ENCODE results near the gene NME4. TPM values are rescaled to one million over a fixed set of nuclear protein-coding genes. Genes with fewer than 3 reads are reported as not detected.
"Not testable (repeated sequence)": the region's sequence is repeated elsewhere in the genome, so short reads cannot be mapped to it uniquely, and the experiment has no call there.

The NME4 gene
- total and polyA plus RNA-seq, 2 donors (not counting 1 experiment from before 2014, with no cell fraction given): 71.7 to 121 TPM

DNA sequence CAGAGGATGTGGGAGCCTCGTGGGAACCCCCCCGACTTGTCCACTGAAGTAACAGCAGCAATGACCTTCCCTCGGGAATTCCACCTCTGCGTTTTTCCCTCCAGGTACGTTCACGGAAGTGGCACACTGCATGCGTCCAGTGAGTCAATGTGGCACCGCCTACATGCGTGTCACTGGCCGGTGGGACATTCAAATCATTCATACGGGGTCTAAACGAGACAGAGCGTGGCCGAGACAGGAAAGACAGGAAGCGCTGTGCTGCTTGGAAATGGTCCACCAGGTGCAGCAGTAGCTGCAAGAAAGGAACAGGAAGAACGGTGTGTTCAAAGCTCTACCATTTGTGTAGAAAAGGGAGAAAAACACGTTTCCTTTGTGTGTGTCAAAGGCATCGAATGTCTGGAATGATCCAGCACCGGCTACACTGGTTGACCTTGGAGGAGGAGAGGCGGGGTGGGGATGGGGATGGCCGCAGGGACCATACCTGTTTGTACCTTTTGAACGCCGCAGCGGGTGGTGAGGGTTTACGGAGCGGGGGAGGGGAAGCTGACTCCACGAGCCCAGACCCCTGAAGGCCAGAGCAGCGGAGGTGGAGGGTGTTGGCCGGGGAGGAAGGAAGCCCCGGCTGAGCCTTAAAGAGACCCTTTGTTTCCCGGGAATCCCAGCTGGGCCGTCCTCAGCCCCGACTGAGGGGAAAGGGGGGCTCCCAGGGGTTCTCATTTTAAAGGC, 13.5 kb upstream of the NME4 start:
- H3K4me2 ChIP-seq (ENCODE audit: extremely low read depth, insufficient read depth, low read length): no peak overlapping the region
- no peaks in the 10 kb centered on the region for H3K4me1 ChIP-seq (ENCODE audit: control insufficient read depth, extremely low read depth, insufficient read depth, low read length)
- no peaks in the 10 kb centered on the region for H3K36me3 ChIP-seq (ENCODE audit: control insufficient read depth, insufficient read depth, low read length)
- no peak overlapping the region for H3K9ac ChIP-seq (ENCODE audit: insufficient read depth, low read length)
- DNase-seq (ENCODE audit: low read depth in 2 of 2): no peak
- peaks cover 14% of the 10 kb centered on the region for H3K79me2 ChIP-seq (ENCODE audit: control insufficient read depth, insufficient read depth, low read length)
- peak overlapping the region in 1 of 4 experiments; percentile 81 for H3K4me3 ChIP-seq (replicated peaks in 1 of 4; ENCODE audit: control extremely low read depth in 1 of 4, insufficient read depth in 1 of 4, low read depth in 3 of 4, low read length in 4 of 4)
- no peaks in the 10 kb centered on the region for H3K9me3 ChIP-seq (ENCODE audit: control insufficient read depth, insufficient read depth, low read depth, low read length)
- H3K27me3 ChIP-seq (ENCODE audit: control insufficient read depth, insufficient read depth, low read length): no peaks in the 10 kb centered on the region
- no peaks in the 10 kb centered on the region for H4K20me1 ChIP-seq (ENCODE audit: control insufficient read depth, extremely low read depth, insufficient read depth, low read length)
- TF ChIP-seq EZH2 (IDR thresholded peaks at IDR 0.05; ENCODE audit: low read length, missing control alignments): no peak
- TF ChIP-seq, protein P1, sequence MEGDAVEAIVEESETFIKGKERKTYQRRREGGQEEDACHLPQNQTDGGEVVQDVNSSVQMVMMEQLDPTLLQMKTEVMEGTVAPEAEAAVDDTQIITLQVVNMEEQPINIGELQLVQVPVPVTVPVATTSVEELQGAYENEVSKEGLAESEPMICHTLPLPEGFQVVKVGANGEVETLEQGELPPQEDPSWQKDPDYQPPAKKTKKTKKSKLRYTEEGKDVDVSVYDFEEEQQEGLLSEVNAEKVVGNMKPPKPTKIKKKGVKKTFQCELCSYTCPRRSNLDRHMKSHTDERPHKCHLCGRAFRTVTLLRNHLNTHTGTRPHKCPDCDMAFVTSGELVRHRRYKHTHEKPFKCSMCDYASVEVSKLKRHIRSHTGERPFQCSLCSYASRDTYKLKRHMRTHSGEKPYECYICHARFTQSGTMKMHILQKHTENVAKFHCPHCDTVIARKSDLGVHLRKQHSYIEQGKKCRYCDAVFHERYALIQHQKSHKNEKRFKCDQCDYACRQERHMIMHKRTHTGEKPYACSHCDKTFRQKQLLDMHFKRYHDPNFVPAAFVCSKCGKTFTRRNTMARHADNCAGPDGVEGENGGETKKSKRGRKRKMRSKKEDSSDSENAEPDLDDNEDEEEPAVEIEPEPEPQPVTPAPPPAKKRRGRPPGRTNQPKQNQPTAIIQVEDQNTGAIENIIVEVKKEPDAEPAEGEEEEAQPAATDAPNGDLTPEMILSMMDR (conservative IDR thresholded peaks at IDR 0.05 in 1 of 2, IDR thresholded peaks at IDR 0.05 in 1 of 2; ENCODE audit: low read depth in 1 of 2, low read length in 2 of 2): no peak
- H3K27ac ChIP-seq (ENCODE audit: insufficient read depth, low read length): no peak overlapping the region
- H2AFZ ChIP-seq (ENCODE audit: low read length): no peak overlapping the region

DNA sequence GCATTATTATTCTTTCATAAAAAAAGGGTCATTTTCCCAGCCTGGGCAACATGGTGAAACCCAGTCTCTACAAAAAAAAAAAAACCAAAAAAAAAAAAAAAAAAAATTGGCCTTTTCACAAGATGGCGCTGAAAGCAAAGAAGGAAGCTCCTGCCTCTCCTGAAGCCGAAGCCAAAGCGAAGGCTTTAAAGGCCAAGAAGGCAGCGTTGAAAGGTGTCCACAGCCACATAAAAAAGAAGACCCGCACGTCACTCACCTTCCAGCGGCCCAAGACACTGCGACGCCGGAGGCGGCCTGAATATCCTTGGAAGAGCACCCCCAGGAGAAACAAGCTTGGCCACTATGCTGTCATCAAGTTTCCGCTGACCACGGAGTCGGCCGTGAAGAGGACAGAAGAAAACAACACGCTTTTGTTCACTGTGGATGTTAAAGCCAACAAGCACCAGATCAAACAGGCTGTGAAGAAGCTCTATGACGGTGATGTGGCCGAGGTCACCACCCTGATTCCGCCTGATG, 10.3 kb upstream of the NME4 start:
- Histone ChIP-seq H3K79me2 (ENCODE audit: control insufficient read depth, insufficient read depth, low read length) (no peaks in the 10 kb centered on the region), H3K9me3 (ENCODE audit: control insufficient read depth, insufficient read depth, low read depth, low read length) (no peaks in the 10 kb centered on the region), H3K4me1 (ENCODE audit: control insufficient read depth, extremely low read depth, insufficient read depth, low read length) (no peaks in the 10 kb centered on the region), H2AFZ (ENCODE audit: low read length) (no peak overlapping the region), H3K4me2 (ENCODE audit: extremely low read depth, insufficient read depth, low read length) (no peak overlapping the region), H3K36me3 (ENCODE audit: control insufficient read depth, insufficient read depth, low read length) (no peaks in the 10 kb centered on the region), H4K20me1 (ENCODE audit: control insufficient read depth, extremely low read depth, insufficient read depth, low read length) (no peaks in the 10 kb centered on the region), H3K9ac (ENCODE audit: insufficient read depth, low read length) (no peak overlapping the region), H3K27ac (ENCODE audit: insufficient read depth, low read length) (no peak overlapping the region), H3K4me3 (replicated peaks in 1 of 4; ENCODE audit: control extremely low read depth in 1 of 4, insufficient read depth in 1 of 4, low read depth in 3 of 4, low read length in 4 of 4) (no peak overlapping the region), H3K27me3 (ENCODE audit: control insufficient read depth, insufficient read depth, low read length) (no peaks in the 10 kb centered on the region)
- peak in 1 of 2 donors; percentile 25 for DNase-seq (ENCODE audit: low read depth in 2 of 2)
- TF ChIP-seq, protein P1 (conservative IDR thresholded peaks at IDR 0.05 in 1 of 2, IDR thresholded peaks at IDR 0.05 in 1 of 2; ENCODE audit: low read depth in 1 of 2, low read length in 2 of 2): no peak
- no peak for TF ChIP-seq EZH2 (IDR thresholded peaks at IDR 0.05; ENCODE audit: low read length, missing control alignments)

DNA sequence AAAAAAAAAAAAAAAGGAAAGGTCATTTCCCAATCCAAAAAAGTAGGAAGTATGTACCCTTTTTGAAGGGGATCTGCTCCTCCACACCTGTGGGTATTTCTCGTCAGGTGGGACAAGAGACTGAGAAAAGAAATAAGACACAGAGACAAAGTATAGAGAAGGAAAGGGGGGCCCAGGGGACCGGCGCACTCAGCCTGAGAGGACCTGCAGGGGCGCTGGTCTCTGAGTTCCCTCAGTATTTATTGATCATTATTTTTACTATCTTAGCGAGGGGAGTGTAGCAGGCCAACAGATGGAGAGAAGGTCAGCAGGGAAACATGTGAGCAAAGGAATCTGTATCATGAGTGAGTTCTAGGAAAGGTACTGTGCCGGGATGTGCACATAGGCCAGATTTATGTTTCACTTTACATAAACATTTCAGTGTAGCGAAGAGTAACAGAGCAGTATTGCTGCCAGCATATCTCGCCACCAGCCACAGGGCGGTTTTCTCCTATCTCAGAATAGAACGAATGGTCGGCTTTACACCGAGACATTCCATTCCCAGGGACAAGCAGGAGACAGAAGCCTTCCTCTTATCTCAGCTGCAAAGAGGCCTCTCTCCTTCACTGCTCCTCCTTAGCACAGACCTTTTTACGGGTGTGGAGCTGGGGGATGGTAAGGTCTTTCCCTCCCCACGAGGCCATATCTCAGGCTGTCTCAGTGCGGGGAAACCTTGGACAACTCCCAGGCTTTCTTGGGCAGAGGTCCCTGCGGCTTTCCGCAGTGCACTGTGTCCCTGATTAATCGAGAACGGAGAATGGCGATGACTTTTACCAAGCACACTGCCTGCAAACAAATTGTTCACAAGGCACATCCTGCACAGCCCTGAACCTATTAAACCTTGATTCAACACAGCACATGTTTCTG, 9.0 kb upstream of the NME4 start:
- peak overlapping the region; percentile 38 for H2AFZ ChIP-seq (ENCODE audit: low read length)
- H3K9me3 ChIP-seq (ENCODE audit: control insufficient read depth, insufficient read depth, low read depth, low read length); H3K27me3 ChIP-seq (ENCODE audit: control insufficient read depth, insufficient read depth, low read length); H3K36me3 ChIP-seq (ENCODE audit: control insufficient read depth, insufficient read depth, low read length); H3K27ac ChIP-seq (ENCODE audit: insufficient read depth, low read length); H3K79me2 ChIP-seq (ENCODE audit: control insufficient read depth, insufficient read depth, low read length); H3K9ac ChIP-seq (ENCODE audit: insufficient read depth, low read length); H4K20me1 ChIP-seq (ENCODE audit: control insufficient read depth, extremely low read depth, insufficient read depth, low read length); H3K4me1 ChIP-seq (ENCODE audit: control insufficient read depth, extremely low read depth, insufficient read depth, low read length): not testable (repeated sequence)
- peak; percentile 58 to 70 for DNase-seq (ENCODE audit: low read depth in 2 of 2)
- H3K4me2 ChIP-seq (ENCODE audit: extremely low read depth, insufficient read depth, low read length): peak overlapping the region; percentile 69
- TF ChIP-seq, protein P1 (conservative IDR thresholded peaks at IDR 0.05 in 1 of 2, IDR thresholded peaks at IDR 0.05 in 1 of 2; ENCODE audit: low read depth in 1 of 2, low read length in 2 of 2): peak in 1 of 2 donors; percentile 29
- peak overlapping the region in 2 of 4 experiments; percentile 14 to 36 for H3K4me3 ChIP-seq (replicated peaks in 1 of 4; ENCODE audit: control extremely low read depth in 1 of 4, insufficient read depth in 1 of 4, low read depth in 3 of 4, low read length in 4 of 4)
